Stimulated activated CD4-positive, alpha-beta T cell treated with anti-CD3 and anti-CD28 coated beads, Interleukin-2, amount 100 ng/mL, for 48 hours (primary cell): ENCODE data around the gene POLDIP2.

Experiments
- DNase-seq, 2 donors: peaks; one replicate each; pipeline ENCODE4 v3.0.0-alpha.2; 2020

POLDIP2 gene

DNA sequence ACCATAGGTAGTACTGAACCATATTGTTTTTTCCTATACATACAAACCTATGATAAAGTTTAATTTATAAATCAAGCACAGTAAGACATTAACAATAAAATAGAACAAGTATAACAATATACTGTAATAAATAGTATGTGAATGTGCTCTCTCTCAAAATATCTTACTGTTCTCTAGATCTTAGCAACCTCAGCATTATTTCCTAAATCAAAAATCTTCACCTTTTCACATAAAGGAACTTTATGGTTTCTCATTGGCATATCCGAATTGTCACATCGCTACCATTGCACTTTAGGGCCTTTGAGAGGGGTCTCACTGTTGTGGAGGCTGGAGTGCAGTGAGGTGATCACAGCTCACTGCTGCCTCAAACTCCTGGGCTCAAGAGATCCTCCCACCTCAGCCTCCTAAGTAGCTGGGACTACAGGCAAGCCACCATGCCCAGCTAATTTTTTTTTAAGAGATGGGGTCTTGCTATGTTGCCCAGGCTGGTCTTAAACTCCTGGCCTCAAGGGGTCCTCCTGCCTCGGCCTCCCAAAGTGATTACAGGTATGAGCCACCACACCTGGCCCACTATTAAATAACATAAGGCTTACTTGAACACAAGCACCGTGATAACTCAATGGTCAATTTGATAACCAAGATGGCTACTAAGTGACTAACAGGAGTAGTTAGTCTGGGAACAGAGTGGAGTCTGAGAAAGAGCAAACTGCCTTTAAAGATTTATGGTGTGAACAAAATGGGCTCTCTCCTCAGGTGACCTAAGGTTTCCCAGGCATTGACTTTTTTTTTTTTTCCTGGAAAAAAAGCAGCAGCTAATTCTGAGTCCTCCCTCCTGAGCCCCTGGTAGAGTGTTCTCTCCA, 41.3 kb downstream of the POLDIP2 start:
- no peak for DNase-seq

GRCh38 chr17:28313841-28314240, 43.5 kb downstream of the POLDIP2 start:
- DNase-seq, result no peak

DNA sequence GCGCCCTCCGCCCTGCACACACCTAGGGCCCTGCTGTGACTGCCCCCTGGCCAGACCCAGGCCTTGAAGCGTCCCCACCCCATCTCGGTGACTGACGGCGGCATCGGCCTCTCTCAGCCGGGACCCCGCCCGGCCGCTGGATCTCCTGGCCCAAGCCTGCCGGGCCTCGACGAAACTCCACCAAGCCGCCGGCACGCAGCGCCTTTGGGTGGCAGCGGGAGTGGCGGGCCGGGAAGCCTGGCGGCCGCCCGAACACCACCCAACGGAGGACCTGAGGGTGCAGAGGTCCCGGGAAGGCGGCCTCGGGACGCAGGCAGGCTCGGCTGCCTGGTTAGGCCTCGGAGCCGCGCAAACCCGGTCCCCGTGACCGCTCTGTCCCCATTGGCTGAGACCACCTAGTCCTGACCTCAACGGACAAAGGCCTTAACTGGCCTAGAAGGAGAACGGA, 50.3 kb downstream of the POLDIP2 start:
- DNase-seq, result no peak

- DNase-seq, result no peak
These were observed 58.9 kb downstream of the POLDIP2 start for GRCh38 chr17:28298449-28298848.
